DMS114 treated with DMSO at 0.1 percent for 48 hours (cell line): ENCODE data around the gene MID1IP1.

ENCODE experiments used
- DNase-seq: peaks from one replicate; lab custom pipeline; 2025; ENCODE audit not compliant: unreplicated experiment; lab: John Stamatoyannopoulos, UW

MID1IP1 gene

DNA sequence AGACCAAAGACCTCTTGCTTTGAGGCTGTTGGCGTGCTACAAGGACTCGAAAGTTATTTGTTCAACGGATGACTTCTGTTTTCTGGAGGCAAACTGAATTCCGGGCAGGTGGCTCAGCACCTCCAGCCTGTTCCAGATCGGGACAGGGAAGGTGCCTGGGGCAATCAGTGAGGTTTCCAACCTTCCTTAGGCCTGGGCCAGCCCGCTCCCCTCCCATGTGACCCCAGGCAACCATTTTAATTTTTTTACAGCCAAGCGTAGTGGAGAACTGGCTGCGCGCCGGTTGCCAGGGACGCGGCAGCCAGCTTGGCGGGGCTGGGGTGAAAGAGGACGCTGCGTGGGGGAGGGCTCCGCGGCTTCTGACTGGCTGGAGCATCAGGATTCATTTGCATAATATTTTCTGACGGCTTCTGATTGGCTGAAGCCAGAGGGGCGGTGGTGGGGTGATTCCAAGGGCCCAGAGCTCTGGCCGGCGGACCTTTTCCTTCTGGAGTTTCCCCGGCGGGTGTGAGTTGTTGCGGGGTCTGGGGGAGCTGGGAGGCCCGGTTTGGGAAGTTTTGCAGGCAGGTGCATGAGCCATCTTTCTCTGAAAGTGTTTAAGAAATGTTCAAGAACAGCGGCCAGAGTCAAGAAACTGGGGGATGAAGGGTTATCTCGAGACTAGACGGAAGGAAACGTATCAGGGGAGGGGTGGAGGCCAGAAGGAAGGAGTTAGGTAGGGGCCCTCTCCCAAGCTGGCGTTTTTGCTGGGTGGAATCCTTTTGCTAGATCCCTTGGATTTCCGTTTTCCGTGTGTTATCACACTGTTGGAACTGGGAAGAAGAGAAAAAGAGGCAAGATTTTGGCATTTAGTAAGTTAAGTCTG is at the start of gene MID1IP1:
Gene MID1IP1, plus strand, starts transcription at position 479 of the 865 bp plus-strand sequence. CDS start 3,488 bp downstream, outside the sequence.
- DNase-seq = no peak

GRCh38 chrX:38754102-38754790 is 47.0 kb upstream of the MID1IP1 start:
- peak; percentile 38 for DNase-seq

DNA sequence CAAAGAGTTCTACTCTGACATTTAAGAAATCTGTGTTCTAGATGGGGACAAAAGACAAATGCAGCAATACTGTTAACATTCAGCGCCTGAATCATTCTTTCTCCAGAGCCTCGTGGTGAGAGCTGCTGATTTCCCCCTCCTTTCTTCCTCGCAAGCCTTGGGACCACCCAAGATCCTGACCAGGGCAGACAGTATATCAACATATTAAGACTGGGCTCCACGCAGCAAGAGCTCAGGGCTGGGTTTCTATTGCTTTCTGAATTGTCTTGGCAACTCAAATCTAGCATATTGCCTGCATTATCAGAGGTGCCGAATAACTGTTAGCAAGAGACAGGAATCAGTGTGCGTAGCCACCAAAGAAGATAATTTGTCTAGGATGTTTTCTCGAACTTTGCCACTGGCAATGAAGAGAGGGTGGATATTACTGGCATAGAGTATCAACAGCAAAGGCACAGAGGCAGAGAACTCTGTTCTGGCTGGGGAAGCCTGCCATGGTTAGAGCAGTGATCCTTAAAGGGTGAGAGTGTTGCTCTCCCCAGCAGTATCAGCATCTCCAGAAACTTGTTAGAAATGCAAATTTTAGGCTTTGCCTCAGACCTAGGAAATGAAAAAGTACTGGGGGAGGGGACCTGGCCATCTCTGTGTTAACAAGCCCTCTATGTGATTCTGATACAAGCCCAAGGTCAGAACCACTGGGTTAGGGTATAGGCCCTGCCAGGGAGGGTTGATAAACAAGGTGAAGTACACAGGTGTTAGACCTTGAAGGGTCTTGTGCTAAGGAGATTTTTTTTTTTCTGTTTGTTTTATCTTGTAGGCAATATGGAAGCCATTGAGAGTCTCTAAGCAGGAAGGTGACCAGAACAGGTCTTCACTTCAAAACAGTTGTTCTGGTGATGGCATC is 46.2 kb upstream of the MID1IP1 start:
- no peak for DNase-seq

- no peak for DNase-seq
Observed at GRCh38 chrX:38760883-38761282, 40.4 kb upstream of the MID1IP1 start.

- DNase-seq = peak; percentile 16
Observed at GRCh38 chrX:38768079-38768478, 33.2 kb upstream of the MID1IP1 start.

- DNase-seq = no peak
Observed at GRCh38 chrX:38770152-38770551, 31.1 kb upstream of the MID1IP1 start.

GRCh38 chrX:38774249-38774648 is 27.0 kb upstream of the MID1IP1 start:
- DNase-seq = no peak

DNA sequence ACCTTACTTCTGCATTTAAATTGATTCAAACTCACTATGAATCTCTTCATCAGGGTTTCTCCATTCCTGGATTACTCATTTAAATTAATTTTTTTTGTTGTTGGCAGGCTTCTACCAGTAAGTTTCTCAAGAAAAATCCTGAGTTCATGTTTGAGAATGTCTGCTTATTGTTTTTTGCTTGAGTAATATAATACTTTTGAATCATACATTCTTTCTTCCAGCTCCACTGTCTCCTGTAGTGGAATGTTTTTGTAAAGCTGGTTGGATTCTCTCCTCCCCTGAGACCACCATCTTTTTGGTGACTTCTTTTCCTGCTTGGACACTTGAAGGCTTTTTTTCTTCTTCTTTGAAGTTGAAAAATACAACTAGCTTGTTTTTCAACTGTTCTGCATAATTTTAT is 4.3 kb upstream of the MID1IP1 start:
- DNase-seq = no peak

GRCh38 chrX:38798956-38799355 is 2.3 kb upstream of the MID1IP1 start:
- DNase-seq = no peak

DNA sequence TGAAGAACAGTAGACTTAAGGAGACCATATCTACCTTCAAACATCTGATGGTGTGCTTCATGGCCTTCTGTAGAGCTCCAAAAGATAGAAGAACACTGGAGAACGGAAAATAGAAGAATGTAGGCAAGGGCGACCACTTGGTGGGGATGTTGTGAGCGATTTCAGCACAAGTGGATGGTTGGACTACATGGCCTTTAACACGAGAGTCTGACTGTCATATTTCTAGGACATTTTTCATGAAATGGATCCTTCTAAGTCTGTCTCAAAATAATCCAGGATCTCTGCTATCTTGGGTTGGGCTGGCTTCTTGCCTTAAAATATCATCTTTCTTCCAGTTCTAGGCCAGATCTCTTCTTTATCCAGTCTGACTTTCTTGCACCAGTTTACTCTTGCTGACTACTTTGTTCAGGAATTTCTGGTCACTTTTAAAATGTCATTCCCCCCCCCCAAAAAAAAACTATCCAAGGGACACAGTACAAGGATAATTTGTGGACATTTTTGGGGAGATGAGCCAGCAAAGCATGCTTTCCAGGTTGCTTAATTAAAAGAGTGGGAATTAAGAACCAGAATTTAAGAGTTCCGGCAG is 1.2 kb upstream of the MID1IP1 start:
- DNase-seq = no peak

DNA sequence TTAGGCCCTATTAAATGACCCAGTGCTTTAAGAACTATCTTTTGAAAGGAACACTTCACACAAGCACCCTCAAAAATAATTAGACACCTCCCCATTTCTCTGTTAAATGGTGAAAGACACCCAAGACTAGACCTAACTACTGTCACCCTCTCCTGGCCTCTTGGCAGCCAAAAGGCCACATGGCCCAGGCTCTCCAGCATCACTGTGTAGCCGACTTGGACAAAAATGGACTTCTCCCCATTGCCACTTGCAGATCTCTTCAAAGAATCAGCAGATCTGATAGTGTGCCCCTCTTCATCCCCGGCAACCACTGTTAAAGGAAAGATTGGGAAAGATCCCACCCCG is 2.0 kb downstream of the MID1IP1 start:
- no peak for DNase-seq

DNA sequence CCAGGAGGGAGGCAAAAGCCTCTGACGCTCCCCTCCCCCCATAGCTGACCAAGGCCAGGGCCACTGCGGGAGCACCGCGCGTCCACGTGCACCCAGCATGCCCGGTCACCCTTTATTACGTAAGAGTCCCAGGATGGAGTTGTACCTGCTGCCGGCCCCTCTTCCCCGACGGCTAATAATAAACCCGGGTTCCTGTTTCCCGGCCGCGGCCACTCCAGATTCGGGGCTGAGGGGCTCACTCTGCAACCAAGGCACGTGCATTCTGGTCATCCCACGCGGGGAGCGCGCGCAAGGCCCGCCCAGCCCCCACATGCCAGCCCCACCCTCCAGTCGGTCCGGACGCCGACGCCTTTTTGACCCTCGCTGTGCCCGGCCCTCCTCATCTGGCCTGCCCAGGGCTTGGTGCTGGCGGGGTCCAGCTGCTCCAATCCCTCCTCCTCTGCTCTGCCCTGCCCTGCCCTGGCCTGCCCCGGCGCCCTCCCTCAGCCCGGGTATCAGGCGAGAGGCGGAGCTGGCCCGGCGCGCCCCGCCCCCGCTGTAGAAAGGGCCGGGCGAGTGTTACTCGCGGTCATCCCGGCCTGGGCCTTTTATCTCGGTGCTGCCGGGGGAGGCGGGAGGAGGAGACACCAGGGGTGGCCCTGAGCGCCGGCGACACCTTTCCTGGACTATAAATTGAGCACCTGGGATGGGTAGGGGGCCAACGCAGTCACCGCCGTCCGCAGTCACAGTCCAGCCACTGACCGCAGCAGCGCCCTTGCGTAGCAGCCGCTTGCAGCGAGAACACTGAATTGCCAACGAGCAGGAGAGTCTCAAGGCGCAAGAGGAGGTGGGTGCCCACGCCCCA is 2.6 kb downstream of the MID1IP1 start:
- DNase-seq = peak; percentile 31

GRCh38 chrX:38804432-38804681 is 3.1 kb downstream of the MID1IP1 start:
- DNase-seq = no peak

- peak; percentile 4 for DNase-seq
Observed at GRCh38 chrX:38804682-38805431, 3.6 kb downstream of the MID1IP1 start.

- peak; percentile 27 for DNase-seq
Observed at GRCh38 chrX:38805432-38806389, 4.5 kb downstream of the MID1IP1 start.

GRCh38 chrX:38806875-38807621 is 5.8 kb downstream of the MID1IP1 start:
- DNase-seq = peak; percentile 51

GRCh38 chrX:38807873-38808272 is 6.6 kb downstream of the MID1IP1 start:
- DNase-seq = peak; percentile 65
